Measurements from ENCODE around the gene TLR10. TPM values are rescaled to one million over a fixed set of nuclear protein-coding genes. Genes with fewer than 3 reads are reported as not detected.

The TLR10 gene
- total and polyA plus RNA-seq, 9 donors: 0.08 to 1.4 (median 0.23) TPM; not detected in 3

DNA sequence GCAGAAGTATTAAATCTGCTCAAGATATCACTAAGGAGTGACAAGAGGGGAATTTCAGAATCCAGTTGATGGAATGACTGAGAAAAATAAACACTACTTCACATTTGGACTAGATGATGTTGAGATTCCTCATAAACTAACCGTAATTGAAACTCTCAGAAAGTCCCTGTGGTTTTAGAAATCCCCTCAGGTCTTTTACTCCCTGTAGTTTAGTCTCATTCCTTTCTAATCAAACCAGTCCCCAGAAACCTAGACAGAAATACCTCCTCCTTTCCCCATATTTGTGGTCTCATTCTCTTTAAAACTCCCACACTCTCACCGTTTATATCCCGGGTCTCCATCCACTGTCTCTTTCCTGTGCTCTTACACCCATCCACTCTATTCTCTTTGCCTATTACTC, 36.8 kb upstream of the TLR10 start:
- TF ChIP-seq POLR2A (IDR thresholded peaks at IDR 0.05) (no peak), EP300 (IDR thresholded peaks at IDR 0.05) (no peak), CTCF (IDR thresholded peaks at IDR 0.05) (no peak)
- intact Hi-C loops (cut with DNase I): no loop called here
- DNase-seq: no peak
- Histone ChIP-seq H3K4me3 (no peak overlapping the region), H3K9me3 (no peaks in the 10 kb centered on the region), H3K36me3 (no peaks in the 10 kb centered on the region), H3K27me3 (no peaks in the 10 kb centered on the region), H3K4me1 (ENCODE audit: insufficient read depth) (no peaks in the 10 kb centered on the region), H3K27ac (no peak overlapping the region)
- 30 to 45% (median 39%) methylated on average over 3 of the region's 3 CpGs for whole genome bisulfite sequencing, 3 donors

DNA sequence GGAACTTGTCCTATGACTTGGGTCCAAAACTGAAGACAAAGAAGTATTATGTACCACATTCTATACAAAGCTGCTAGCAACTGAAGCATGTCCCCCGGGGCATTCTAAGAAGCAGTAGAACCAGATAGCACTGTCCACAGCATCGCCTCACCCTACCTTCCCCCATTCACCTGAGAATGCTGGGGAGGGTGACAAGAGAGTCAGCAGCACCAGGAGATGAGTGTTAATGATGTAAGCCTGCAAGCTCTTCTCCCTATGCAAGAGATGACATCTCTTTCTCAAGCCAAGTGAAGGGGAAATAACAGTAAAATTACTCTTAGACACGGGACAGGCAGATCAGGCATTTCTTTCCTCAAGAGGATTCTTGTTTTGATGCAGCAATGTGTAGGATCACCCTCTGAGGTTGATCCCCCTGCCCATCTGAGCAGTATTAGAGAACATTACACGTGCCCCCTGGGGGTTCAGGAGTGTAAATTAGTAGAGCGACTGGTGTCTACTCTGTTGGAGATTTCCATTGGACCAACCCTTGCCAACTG, 35.7 kb upstream of the TLR10 start:
- DNase-seq: no peak
- H3K9me3 ChIP-seq: no peaks in the 10 kb centered on the region
- H3K36me3 ChIP-seq: no peaks in the 10 kb centered on the region
- TF ChIP-seq POLR2A (IDR thresholded peaks at IDR 0.05) (no peak), CTCF (IDR thresholded peaks at IDR 0.05) (no peak), EP300 (IDR thresholded peaks at IDR 0.05) (no peak)
- H3K27ac ChIP-seq: no peak overlapping the region
- intact Hi-C loops (cut with DNase I): no loop called here
- 79 to 87% (median 83%) methylated on average over 5 of the region's 5 CpGs for WGBS, 3 donors
- H3K4me3 ChIP-seq: no peak overlapping the region
- H3K4me1 ChIP-seq (ENCODE audit: insufficient read depth): no peaks in the 10 kb centered on the region
- no peaks in the 10 kb centered on the region for H3K27me3 ChIP-seq

DNA sequence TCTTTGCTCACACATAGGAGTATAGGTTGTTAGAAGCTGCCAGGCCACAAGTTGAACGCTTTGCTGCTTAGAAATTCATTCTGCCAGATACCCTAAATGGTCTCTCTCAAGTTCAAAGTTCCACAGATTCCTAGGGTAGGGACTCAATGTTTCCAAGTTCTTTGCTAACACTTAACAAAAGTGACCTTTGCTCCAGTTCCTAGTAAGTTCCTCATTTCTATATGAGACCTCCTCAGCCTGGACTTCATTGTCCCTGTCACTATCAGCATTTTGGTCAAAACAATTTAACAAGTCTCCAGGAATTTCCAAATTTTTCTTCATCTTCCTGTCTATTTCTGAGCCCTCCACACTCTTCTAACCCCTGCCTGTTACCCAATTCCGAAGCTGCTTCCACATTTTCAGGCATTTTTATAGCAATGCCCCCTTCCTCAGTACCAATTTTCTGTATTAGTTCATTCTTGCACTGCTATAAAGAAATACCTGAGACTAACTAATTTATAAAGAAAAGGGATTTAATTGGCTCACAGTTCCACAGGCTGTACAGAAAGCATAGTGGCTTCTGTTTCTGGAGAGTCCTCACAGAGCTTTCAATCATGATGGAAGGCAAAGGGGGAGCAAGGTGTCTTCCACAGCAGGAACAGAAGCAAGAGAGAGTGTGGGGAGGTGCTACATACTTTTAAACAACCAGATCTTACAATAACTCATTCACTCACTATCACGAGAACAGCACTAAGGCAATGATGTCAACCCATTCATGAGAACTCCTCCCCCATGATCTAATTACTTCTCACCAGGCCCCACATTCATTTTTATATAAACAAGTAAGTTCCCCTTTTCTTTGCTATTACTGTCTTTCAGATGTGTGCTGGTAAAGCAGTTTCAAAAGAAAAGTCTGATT, 33.3 kb upstream of the TLR10 start:
- no peak overlapping the region for H3K4me3 ChIP-seq
- intact Hi-C loops (cut with DNase I): no loop called here
- no peaks in the 10 kb centered on the region for H3K9me3 ChIP-seq
- H3K36me3 ChIP-seq: no peaks in the 10 kb centered on the region
- no peaks in the 10 kb centered on the region for H3K4me1 ChIP-seq (ENCODE audit: insufficient read depth)
- 80 to 84% (median 82%) methylated on average over 3 of the region's 3 CpGs for WGBS, 3 donors
- no peak overlapping the region for H3K27ac ChIP-seq
- H3K27me3 ChIP-seq: no peaks in the 10 kb centered on the region
- TF ChIP-seq POLR2A (IDR thresholded peaks at IDR 0.05): no peak
- no peak for TF ChIP-seq CTCF (IDR thresholded peaks at IDR 0.05)
- no peak for TF ChIP-seq EP300 (IDR thresholded peaks at IDR 0.05)
- DNase-seq: no peak

- Histone ChIP-seq H3K9me3 (no peaks in the 10 kb centered on the region), H3K4me3 (no peak overlapping the region), H3K27me3 (no peaks in the 10 kb centered on the region), H3K27ac (no peak overlapping the region), H3K36me3 (no peaks in the 10 kb centered on the region), H3K4me1 (ENCODE audit: insufficient read depth) (no peaks in the 10 kb centered on the region)
- intact Hi-C loops (cut with DNase I): no loop called here
- TF ChIP-seq POLR2A (IDR thresholded peaks at IDR 0.05) (no peak), CTCF (IDR thresholded peaks at IDR 0.05) (no peak), EP300 (IDR thresholded peaks at IDR 0.05) (no peak)
- no peak for DNase-seq
- WGBS, 3 donors: 83 to 89% (median 89%) methylated on average over 3 of the region's 3 CpGs
Observed at GRCh38 chr4:38814386-38814785, 31.6 kb upstream of the TLR10 start.

All from ovary (tissue), 9 donors.